Measurements from ENCODE around the gene PLK5.

- TF ChIP-seq, protein P1, sequence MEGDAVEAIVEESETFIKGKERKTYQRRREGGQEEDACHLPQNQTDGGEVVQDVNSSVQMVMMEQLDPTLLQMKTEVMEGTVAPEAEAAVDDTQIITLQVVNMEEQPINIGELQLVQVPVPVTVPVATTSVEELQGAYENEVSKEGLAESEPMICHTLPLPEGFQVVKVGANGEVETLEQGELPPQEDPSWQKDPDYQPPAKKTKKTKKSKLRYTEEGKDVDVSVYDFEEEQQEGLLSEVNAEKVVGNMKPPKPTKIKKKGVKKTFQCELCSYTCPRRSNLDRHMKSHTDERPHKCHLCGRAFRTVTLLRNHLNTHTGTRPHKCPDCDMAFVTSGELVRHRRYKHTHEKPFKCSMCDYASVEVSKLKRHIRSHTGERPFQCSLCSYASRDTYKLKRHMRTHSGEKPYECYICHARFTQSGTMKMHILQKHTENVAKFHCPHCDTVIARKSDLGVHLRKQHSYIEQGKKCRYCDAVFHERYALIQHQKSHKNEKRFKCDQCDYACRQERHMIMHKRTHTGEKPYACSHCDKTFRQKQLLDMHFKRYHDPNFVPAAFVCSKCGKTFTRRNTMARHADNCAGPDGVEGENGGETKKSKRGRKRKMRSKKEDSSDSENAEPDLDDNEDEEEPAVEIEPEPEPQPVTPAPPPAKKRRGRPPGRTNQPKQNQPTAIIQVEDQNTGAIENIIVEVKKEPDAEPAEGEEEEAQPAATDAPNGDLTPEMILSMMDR (conservative IDR thresholded peaks at IDR 0.05; ENCODE audit: low read depth, low read length) = no peak
- TF ChIP-seq, protein P2, sequence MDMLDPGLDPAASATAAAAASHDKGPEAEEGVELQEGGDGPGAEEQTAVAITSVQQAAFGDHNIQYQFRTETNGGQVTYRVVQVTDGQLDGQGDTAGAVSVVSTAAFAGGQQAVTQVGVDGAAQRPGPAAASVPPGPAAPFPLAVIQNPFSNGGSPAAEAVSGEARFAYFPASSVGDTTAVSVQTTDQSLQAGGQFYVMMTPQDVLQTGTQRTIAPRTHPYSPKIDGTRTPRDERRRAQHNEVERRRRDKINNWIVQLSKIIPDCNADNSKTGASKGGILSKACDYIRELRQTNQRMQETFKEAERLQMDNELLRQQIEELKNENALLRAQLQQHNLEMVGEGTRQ (IDR thresholded peaks at IDR 0.05; ENCODE audit: low read depth, low read length) = no peak
- no peak for TF ChIP-seq POLR2A (IDR thresholded peaks at IDR 0.05; ENCODE audit: low read depth, low read length)
- no peak for TF ChIP-seq MAZ (IDR thresholded peaks at IDR 0.05; ENCODE audit: borderline replicate concordance, low read depth, low read length)
Observed at GRCh38 chr19:1558552-1558951, 34.7 kb downstream of the PLK5 start.

All from IMR-90 (cell line).